Pancreas (tissue), 10 donors: ENCODE results near the gene DPY19L2. TPM values are rescaled to one million over a fixed set of nuclear protein-coding genes. Genes with fewer than 3 reads are reported as not detected.
"Not testable (repeated sequence)": the region's sequence is repeated elsewhere in the genome, so short reads cannot be mapped to it uniquely, and the experiment has no call there.

ENCODE experiments used
- ATAC-seq, 4 donors: fragments of 200-7000 bp; cut with Tn5 transposase; one replicate each; pipeline versions ENCODE4 v1.8.0 to v1.9.1; 2020; ENCODE audit warnings: mild to moderate bottlenecking in 4 of 4, moderate library complexity in 4 of 4
- DNase-seq, 6 donors: peaks; one replicate each; pipeline ENCODE4 v3.0.0-alpha.2; 2020
- FAIRE-seq: peaks from 2 replicates; lab custom pipeline; 2012; peaks lifted over from hg19 to GRCh38; lab: Jason Lieb, UNC
- H3K27ac ChIP-seq, 4 donors: fragments of 200-600 bp; sonication (generic); 1 replicate in 3 of 4; 2 replicates in 1 of 4; pipeline versions ENCODE4 v1.5.0 to v1.8.0; 2020
- H3K27me3 ChIP-seq, 4 donors: fragments of 200-600 bp; one replicate each; pipeline ENCODE4 v1.8.0; 2021
- H3K36me3 ChIP-seq, 3 donors: fragments of 200-600 bp; sonication (generic) in 1 of 3; one replicate each; pipeline versions ENCODE4 v1.5.0 to v1.8.0; 2020 to 2021
- H3K4me1 ChIP-seq, 3 donors: fragments of 200-600 bp; one replicate each; pipeline ENCODE4 v1.8.0; 2021
- H3K4me3 ChIP-seq, 4 donors: fragments of 200-600 bp; sonication (generic) in 2 of 4; one replicate each; pipeline versions ENCODE4 v1.5.0 to v1.8.0; 2020 to 2021
- H3K9me3 ChIP-seq, 4 donors: fragments of 200-600 bp; one replicate each; pipeline ENCODE4 v1.8.0; 2021
- CTCF ChIP-seq, 4 donors: fragments of 200-600 bp; sonication (generic) in 3 of 4; IDR thresholded peaks; one replicate each; pipeline versions ENCODE4 v1.5.0 to v1.8.0; 2021; ENCODE audit warnings: antibody characterized with exemption in 4 of 4
- WGBS, 2 donors: extraction: QIAGEN DNeasy Blood & Tissue Kit; methylation state at CpG; one replicate each; pipeline ENCODE4 v1.1.7; 2013; 5-methylcytosine and 5-hydroxymethylcytosine counted together
- intact Hi-C, 3 donors: fragments of 100-400 bp; cut with DNase I; formaldehyde crosslinking; loops; one replicate each; pipeline versions ENCODE4 v1.11.1 to v1.14.2; 2022
- polyA plus RNA-seq, 2 donors: library from polyadenylated mRNA; stranded (reverse); fragments of 200-250 nt; gene quantifications; one replicate each; pipeline ENCODE4 v1.2.3, GENCODE V29; 2013
- total RNA-seq, 6 donors: library from RNA; stranded (reverse); fragmentation: NEBNext Ultra II Directional in 4 of 6; extraction: Animal tissue kit (Norgen Biotek cat#: 25700) in 4 of 6; gene quantifications; one replicate each; pipeline versions ENCODE4 v1.2.1 to v1.2.4, GENCODE V29; 2021 to 2023
- donor health status: healthy with polysubstance abuse.
- donor health status: DM: no; HTN: no; CAD: no; lungs with moderate emphysema.
- donor health status: DM: no; HTN: no; CAD: no.
- donor health status: control.
- donor health status: control.
- donor health status: Bipolar disorder and iron deficiency.
- donor health status: DM: yes; HTN: yes; CAD: no.
- donor health status: DM: no; HTN: no; CAD: no.
- donor health status: DM: no; HTN: no; CAD: no.
- donor health status: DM: yes; HTN: yes; CAD: no.

DPY19L2 gene
- total and polyA plus RNA-seq, 8 donors: 1.8 to 13.8 (median 2.5) TPM

- H3K36me3 ChIP-seq, H3K4me1 ChIP-seq, H3K27me3 ChIP-seq, H3K27ac ChIP-seq, ATAC-seq, H3K9me3 ChIP-seq, intact Hi-C loops, DNase-seq, H3K4me3 ChIP-seq: not testable (repeated sequence)
- peak in 3 of 4 donors; percentile 8 to 17 (median 11) for TF ChIP-seq CTCF (IDR thresholded peaks at IDR 0.05)
- peak; percentile 96 for FAIRE-seq
- WGBS, 2 donors: 4 to 6% methylated on average over 2 of the region's 2 CpGs
Observed at GRCh38 chr12:63672550-63672949, 4.3 kb upstream of the DPY19L2 start.

DNA sequence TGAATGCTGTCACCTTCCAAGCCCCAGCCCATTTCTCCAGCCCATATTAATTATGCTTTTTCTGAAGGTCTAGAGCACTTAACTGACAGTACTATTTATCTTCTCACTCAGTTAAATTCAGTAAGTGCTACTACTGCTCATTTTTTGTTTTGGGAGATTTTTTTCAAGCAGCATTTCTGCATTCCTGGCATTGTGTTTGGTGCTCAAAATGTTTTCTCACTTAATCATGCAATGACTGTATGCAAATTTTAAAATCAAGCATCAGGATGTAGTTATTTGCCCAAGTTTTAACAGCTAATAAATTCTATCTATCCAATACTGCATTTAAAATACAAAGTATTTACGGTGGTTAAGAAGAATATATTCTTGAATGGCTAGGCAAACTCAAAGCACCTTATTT lies 1.6 kb upstream of the DPY19L2 start:
- intact Hi-C loops, H3K27ac ChIP-seq, FAIRE-seq, ATAC-seq, H3K9me3 ChIP-seq, H3K36me3 ChIP-seq, H3K4me1 ChIP-seq, H3K4me3 ChIP-seq, DNase-seq, H3K27me3 ChIP-seq: not testable (repeated sequence)
- WGBS, 2 donors: 99 to 100% methylated on average over 1 of the region's 1 CpG

- WGBS, 2 donors: 66 to 74% methylated on average over 3 to 6 of the region's 8 CpGs
- peak overlapping the region in 1 of 4 donors; percentile 80 for H3K4me3 ChIP-seq
- H3K9me3 ChIP-seq, H3K27ac ChIP-seq, H3K4me1 ChIP-seq, H3K27me3 ChIP-seq, ATAC-seq, H3K36me3 ChIP-seq, FAIRE-seq, intact Hi-C loops: not testable (repeated sequence)
- DNase-seq: peak in 1 of 6 donors; percentile 10
Observed at GRCh38 chr12:63669427-63669826, 1.1 kb upstream of the DPY19L2 start.

GRCh38 chr12:63668800-63669365 lies 590 bp upstream of the DPY19L2 start:
- 0 to 1% methylated on average over 42 to 44 of the region's 44 CpGs for WGBS, 2 donors
- intact Hi-C loops, FAIRE-seq, H3K27me3 ChIP-seq, H3K36me3 ChIP-seq, H3K4me1 ChIP-seq, H3K9me3 ChIP-seq: not testable (repeated sequence)
- DNase-seq: peak; percentile 4 to 65 (median 26)
- H3K27ac ChIP-seq: peak overlapping the region in 2 of 4 donors; percentile 39 to 69
- peak; percentile 55 to 80 (median 68) for ATAC-seq
- peak overlapping the region; percentile 38 to 80 (median 52) for H3K4me3 ChIP-seq

DNA sequence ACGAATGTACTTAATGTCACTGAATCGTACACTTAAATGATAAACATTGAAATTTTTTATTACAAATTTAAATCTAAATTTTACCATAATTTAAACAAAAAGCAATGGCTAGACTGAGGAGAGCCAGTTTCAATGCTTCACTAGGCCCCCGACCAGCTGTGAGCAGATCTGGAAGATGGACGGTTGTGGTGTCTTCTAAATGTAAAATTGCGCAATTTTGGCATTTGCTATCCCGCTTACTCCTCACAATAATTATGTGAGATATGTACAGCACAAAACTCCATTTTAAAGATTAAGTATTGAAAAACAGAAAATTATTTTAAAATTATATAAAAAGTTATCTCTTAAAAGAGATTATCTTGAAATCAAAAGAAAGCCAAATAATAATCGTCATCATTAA lies 5.3 kb downstream of the DPY19L2 start:
- H3K4me1 ChIP-seq, DNase-seq, intact Hi-C loops, FAIRE-seq, H3K4me3 ChIP-seq, H3K27ac ChIP-seq, ATAC-seq, H3K36me3 ChIP-seq, H3K9me3 ChIP-seq, H3K27me3 ChIP-seq: not testable (repeated sequence)
- 87 to 92% methylated on average over 7 of the region's 7 CpGs for WGBS, 2 donors

DNA sequence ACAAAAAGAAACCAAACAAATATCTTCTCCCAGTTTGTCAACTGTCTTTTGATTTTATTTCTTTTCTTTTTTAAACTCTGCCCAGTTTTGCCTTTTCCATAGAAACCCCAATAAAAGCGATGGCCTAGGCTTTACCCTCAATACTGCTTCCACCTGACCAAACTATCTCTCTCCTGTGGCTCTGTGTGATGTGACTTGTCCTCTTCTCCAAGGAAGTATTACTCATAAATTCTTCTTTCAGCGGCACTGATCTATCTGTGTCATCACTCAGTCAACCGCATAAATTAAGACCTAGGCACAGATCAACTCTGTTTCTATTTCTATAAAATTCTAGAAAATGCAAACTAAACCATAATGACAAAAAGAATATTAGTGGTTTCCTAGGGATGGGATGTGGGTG lies 9.8 kb downstream of the DPY19L2 start:
- ATAC-seq, intact Hi-C loops, FAIRE-seq, H3K9me3 ChIP-seq, H3K4me3 ChIP-seq, H3K27me3 ChIP-seq, H3K36me3 ChIP-seq, H3K4me1 ChIP-seq, H3K27ac ChIP-seq, DNase-seq: not testable (repeated sequence)
- 96% methylated on average over 3 of the region's 3 CpGs for WGBS, 2 donors

GRCh38 chr12:63656407-63656806 lies 11.9 kb downstream of the DPY19L2 start:
- FAIRE-seq: peak; percentile 77
- intact Hi-C loops, DNase-seq, H3K9me3 ChIP-seq, H3K36me3 ChIP-seq, H3K27me3 ChIP-seq, H3K27ac ChIP-seq, H3K4me1 ChIP-seq, ATAC-seq, H3K4me3 ChIP-seq: not testable (repeated sequence)
- WGBS, 2 donors: 93 to 96% methylated on average over 2 of the region's 2 CpGs

DNA sequence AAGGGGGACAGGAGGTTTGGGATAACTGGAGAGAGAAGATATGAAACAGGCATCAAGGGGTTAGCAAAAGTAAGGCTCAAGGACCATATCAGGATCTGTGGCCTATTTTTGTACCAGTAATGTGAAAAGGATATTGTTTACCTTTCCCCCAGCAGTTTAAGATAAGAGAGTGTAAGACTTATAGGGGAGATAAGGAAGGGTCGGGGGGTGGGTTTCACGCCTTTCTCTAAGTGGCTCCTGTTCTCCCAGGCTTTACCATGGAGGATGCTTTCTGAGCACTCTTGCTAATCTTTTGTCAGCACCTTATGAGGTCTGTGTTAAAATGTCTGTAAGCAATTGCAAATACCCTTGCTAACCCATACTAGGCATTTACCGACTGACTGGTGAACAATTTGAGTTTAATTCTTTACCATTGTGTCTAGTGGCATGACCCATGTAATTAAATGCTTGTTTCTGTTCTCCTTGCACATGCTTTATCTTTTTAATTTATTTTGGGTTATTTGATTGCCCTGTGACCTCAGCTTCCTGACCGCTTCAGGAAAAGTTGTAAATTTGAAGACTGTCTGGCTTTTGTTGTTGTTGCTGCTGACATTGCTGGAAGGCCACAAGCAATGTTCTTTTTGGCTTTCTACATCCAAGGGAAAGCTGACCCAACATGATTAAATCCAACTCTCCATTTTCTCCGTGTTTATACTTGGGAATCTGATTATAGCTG lies 12.6 kb downstream of the DPY19L2 start:
- FAIRE-seq, H3K27me3 ChIP-seq, H3K36me3 ChIP-seq, H3K27ac ChIP-seq, H3K4me3 ChIP-seq, H3K4me1 ChIP-seq, intact Hi-C loops, H3K9me3 ChIP-seq, DNase-seq, ATAC-seq: not testable (repeated sequence)
- WGBS, 2 donors: 44 to 50% methylated on average over 5 of the region's 5 CpGs

DNA sequence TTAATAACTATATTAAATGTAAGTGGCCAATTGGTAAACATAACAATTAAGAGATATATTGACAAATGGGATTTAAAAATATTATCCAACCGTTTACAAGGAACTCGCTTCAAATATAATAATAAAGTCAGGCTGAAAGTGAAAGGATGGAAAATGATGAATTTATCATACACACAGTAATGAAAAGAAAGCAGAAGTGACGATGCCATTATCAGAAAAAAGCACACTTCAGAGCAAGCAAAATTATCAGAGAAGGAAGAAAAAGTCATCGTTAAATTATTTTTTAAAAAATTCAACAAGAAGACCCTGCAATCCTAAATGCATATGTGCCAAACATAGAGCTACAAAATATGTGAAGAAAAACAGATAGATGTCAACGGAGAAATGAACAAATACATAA lies 13.8 kb downstream of the DPY19L2 start:
- ATAC-seq, H3K36me3 ChIP-seq, H3K4me1 ChIP-seq, intact Hi-C loops, FAIRE-seq, DNase-seq, H3K27ac ChIP-seq, H3K4me3 ChIP-seq, H3K27me3 ChIP-seq, H3K9me3 ChIP-seq: not testable (repeated sequence)
- WGBS, 2 donors: 79 to 82% methylated on average over 5 of the region's 5 CpGs

DNA sequence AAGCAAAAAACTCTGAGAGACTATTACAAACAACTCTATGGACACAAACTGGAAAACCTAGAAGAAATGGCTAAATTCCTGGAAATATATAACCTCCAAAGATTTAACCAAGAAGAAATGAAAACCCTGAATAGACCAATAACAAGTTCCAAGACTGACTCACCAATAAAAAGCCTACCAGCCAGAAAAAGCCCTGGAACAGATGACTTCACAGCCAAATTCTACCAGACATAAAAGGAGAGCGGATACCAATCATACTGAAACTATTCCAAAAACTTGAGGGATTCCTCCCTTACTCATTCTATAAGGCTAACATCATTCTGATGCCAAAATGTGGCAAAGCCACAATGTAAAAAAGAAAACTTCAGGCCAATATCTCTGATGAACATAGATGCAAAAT lies 18.8 kb downstream of the DPY19L2 start:
- H3K4me3 ChIP-seq, intact Hi-C loops, DNase-seq, H3K9me3 ChIP-seq, H3K36me3 ChIP-seq, FAIRE-seq, H3K27ac ChIP-seq, ATAC-seq, H3K27me3 ChIP-seq, H3K4me1 ChIP-seq: not testable (repeated sequence)
- WGBS, 2 donors: 96% methylated on average over 1 of the region's 1 CpG

GRCh38 chr12:63643381-63644140 lies 24.7 kb downstream of the DPY19L2 start:
- H3K4me3 ChIP-seq, ATAC-seq, H3K27ac ChIP-seq, H3K27me3 ChIP-seq, FAIRE-seq, H3K9me3 ChIP-seq, H3K36me3 ChIP-seq, H3K4me1 ChIP-seq, DNase-seq, intact Hi-C loops: not testable (repeated sequence)
- WGBS, 2 donors: 50 to 52% methylated on average over 5 of the region's 5 CpGs
